ENCODE data around the gene ATP9A.
"Not testable (repeated sequence)": the region's sequence is repeated elsewhere in the genome, so short reads cannot be mapped to it uniquely, and the experiment has no call there.

ATP9A gene

DNA sequence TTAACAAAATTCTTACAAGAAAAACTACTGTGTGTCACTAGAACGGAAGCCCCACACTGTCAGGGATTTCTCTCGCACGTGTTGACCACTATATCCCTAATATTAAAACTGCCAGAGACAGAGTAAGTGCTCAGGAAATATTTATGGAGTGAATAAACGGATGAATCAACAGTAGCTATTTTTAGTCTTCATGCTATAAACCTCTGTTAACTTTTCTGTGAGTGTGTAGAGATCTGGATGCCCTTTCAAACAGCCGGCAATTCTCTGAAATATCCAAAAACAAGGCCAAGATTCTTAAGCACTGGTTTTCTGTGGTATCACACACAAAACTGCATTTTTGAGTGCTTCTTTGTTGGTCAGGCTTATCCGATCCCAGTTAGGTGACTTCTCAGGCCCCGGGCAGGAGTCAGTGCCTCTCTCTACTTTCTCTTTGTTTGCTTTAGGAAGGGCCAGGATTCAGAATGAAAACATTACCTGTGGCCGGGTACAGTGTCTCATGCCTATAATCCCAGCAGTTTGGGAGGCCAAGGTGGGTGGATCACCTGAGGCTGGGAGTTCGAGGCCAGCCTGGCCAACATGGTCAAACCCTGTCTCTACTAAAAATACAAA is 15.7 kb downstream of the ATP9A start:
- DNase-seq, result no peak

DNA sequence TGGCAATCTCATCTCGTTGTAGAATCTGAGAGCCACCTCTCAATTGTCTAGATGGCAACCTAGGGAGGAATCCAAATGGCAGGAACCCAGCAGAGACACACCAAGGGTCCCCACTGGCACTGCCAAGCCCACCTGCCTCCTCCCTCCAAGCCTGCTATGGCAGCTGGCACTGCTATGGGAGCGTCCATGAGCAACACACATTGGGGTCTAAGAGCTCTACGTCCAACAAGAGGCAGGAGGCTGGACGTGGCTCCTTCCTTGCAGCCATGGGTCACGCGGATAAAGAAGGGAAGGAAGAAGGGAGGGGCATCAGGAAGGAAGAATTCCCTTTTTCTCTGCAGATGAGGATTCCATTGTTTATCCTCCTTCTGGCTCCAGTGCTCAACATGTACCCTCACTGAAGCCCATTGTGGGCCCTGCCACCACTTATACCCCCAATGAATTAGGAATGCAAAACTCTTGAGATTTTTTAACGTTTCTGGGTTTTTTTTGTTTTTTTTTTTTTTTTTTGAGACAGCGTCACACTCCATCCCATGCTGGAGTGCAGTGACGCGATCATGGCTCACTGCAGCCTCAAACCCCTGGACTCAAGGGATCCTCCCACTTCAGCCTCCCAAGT is 17.3 kb downstream of the ATP9A start:
- DNase-seq, result no peak

DNA sequence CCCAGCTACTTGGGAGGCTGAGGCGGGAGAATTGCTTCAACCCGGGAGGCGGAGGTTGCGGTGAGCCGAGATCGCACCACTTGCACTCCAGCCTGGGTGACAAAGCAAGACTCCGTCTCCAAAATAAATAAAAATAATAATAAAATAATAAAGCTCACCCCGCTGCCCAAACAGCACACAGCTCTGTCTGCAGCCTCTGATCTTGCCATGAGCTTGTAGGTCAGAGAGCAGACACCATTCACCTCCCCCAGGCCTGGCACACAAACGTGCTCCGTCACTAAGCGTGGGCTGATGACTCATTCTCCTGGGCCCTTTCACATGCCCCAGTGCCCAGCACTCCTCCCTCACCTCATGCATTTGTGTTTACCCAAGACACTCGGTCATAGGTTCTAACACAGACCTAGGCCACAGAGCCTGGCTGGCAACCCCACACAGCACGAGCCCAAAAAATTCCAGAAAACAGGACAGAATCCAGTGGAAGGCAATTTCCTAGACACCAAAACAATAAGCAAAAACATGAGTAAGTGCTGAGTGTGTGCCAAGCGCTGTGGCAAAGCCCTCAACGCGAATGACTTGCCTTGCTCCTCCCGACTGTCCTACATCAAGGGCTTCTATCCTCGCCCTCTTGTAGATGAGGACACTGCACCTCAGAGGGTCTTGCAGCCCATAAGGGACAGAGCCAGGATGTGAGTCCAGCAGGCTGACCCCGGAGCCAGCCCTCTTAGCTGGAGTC is 18.0 kb downstream of the ATP9A start:
- DNase-seq, result no peak

DNA sequence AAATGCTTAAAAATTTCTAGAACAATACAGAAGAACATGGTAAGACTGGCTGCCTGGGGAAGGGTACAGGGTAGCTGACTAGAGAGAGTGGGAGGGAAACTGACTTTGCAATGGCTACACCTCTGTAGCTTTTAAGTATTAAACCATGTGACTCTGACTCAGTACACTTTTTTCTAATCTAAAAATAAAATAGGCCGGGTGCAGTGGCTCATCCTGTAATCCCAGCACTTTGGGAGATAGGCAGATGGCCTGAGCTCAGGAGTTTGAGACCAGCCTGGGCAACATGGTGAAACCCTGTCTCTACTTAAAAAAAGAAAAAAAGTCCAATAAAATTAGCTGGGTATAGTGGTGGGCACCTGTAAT is 18.5 kb downstream of the ATP9A start:
- DNase-seq, result no peak

DNA sequence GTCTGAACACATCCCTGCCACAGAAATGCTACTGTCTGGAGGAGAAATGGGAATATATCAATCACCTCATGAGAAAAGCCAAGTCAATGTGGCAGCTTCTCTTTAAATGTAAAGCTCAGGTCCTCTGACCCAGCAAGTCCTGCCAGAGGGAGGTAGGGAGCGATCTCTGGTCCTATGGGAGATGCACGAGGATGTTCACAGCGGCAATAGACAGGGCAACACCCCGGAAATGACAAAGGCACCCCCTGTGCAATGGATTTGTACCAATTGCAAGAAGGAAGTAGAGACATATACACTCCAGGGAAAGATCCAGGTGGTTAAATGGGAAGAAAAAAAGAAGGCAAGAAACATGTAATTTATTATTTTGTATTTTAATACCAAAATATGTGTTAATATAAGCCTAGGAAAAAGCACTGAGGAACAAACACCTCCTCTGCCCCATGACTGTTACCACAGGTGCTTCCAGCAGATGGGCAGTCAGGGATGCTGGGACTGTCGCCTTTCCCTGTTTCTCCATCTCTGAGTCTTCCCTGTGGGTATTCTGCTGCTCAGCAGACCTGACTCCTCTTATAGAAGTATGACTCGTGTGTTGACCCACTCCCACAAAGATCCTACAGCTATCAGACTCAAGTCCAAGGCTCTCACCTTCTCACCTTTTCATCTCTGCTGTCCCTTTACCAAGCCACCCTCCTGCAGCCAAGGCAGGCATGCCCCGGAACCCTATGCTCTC is 20.8 kb downstream of the ATP9A start:
- DNase-seq, result no peak

DNA sequence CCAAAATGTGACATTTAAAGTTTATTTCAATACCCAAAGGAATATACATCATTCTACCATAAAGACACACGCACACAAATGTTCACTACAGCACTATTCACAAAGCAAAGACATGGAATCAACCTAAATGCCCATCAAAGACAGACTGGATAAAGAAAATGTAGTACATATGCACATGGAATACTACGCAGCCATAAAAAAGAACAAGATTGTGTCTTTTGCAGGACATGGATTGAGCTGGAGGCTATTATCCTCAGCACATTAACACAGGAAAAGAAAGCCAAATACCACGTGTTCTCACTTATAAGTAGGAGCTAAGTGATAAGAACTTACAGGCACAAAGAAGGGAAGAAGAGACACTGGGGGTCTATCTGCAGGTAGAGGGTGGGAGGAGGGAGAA is 22.4 kb downstream of the ATP9A start:
- DNase-seq, result no peak

DNA sequence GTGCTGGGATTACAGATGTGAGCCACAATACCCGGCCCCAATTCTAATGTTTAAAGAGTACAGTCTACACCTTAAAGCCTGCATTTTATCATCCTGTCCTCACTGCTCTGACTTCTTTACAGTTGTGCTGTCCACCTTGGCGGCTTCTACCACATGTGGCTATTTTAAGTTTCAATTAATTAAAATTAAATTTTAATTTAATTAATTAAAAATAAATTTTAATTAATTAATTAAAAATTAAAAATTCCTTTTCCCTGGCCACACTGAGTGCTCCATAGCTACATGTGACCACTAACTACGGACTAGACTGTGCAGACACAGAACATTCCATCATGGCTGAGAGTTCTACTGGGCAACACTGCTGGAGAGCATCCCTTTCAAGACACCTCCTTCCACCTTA is 27.4 kb downstream of the ATP9A start:
- DNase-seq, result no peak

DNA sequence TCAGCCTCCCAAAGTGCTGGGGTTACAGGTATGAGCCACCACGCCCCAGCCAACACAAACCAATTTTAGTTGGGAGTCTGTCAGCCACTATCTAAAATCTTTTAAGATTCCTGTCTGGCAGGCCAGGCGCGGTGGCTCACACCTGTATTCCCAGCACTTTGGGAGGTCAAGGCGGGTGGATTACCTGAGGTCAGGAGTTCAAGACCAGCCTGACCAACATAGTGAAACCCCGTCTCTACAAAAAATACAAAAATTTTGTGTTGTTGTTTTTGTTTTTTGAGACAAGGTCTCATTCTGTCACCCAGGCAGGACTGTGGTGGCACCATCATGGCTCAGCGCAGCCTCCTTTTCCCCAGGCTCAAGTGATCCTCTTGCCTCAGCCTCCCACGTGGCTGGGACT is 27.9 kb downstream of the ATP9A start:
- DNase-seq, result not testable (repeated sequence)

DNA sequence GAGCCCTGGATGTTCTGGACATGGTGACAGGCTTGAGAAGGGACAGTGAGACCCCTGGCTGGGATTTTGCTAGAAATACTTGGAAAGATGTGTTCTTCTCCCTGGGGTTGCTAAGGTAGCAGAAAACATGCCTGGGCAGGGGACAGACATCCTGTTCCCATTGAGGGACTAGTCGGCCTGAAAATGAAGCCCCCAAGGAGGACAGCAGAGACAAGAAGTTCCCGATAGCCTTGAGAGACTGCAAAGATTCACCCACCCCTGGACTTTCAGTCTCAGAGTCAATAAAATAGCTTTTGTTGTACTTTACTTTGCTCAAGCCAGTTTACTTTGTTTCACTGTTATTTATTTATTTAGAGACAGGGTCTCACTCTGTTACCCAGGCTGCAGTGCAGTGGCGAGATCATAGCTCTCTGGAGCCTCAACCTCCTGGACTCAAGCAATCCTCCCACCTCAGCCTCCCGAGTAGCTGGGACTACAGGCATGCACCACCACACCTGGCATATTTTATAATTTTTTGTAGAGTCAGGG is 28.4 kb downstream of the ATP9A start:
- DNase-seq, result no peak

DNA sequence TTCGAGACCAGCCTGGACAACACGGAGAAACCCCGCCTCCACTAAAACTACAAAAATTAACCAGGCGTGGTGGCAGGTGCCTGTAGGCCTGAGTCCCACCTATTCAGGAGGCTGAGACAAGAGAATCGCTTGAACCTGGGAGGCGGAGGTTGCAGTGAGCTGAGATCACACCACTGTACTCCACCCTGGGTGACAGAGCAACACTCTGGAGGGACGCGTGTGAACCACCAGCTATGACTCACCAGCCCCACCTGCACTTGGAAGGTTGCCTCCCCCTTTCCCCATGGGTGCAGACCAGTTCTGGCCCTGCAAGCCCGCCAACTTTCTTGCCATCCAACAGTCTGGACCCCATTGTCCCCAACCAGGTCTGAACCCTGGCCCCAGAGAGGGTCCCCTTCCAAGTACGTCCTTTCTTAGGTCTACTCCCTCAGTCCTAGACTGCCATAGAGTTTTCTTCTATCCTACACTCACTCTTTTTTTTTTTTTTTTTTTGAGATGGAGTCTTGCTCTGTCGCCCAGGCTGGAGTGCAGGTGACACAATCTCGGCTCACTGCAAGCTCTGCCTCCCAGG is 29.2 kb downstream of the ATP9A start:
- no peak for DNase-seq

DNA sequence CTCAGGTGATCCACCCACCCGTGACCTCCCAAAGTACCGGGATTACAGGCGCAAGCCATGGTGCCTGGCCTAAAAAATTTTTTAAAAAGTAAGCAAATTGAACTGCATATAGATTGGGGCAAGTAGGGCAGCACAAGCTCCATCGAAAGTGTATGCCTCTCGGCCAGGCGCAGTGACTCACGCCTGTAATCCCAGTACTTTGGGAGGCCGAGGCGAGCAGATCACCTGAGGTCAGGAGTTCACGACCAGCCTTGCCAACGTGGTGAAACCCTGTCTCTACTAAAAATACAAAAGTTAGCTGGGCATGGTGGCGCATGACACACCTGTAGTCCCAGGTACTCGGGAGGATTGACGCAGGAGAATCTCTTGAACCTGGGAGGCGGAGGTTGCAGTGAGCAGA is 29.9 kb downstream of the ATP9A start:
- DNase-seq, result not testable (repeated sequence)

DNA sequence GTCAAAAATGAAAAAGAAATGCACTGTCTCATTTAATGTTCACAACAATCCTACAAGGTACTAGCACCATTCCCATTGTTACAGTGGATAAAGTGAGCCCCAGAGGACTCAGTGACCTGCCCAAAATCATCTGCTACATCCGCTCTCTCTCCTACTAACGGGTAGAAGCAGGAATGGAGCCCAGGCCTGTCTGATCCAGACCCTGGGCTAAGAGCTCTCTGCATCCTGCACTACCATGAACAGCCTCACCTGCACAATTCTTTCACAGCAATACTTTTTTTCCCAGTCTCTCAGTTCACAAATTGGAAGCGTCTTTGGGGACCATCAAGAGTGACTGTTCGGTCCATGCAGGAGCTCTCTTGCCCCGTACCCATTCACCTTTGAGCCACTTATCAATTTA is 31.2 kb downstream of the ATP9A start:
- DNase-seq, result no peak

DNA sequence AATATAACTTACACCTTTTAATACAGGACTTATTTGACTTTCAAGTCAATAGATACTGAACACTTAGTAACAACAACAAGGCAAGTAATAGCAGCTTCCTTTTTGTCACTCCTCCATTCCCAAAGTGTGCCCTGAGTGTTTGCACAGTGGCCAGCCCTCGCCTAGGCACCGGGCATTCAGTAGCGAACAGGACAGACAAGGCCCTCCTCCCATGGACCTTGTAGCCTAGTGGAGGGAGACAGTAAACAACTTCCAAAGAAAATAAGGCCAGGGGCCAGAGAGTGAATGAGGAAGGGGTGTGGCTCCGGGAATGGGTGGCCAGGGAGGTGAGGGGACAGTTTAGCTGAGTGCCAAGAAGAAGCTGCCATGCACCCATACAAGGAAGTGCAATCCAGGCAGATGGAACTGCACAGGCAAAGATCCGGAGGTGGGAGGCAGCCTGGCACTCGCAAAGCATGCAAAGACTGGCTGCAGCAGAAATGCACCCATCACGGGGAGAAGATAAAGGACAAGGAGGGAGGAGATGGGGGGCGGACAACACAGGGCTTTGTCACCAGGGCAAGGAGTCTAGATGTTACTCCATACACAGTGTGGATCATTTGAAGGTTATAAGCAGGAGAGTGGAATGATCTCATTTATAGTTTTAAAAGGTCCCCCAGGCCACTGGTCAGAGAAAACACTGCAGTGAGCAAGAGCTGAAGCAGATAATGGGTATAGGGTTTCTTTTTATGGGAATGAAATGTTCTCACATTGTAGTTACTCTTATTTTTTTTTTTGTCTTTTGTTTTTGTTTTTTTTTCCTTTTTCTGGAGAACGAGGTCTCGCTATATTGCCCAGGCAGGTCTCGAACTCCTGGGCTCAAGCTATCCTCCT is 32.2 kb downstream of the ATP9A start:
- no peak for DNase-seq

DNA sequence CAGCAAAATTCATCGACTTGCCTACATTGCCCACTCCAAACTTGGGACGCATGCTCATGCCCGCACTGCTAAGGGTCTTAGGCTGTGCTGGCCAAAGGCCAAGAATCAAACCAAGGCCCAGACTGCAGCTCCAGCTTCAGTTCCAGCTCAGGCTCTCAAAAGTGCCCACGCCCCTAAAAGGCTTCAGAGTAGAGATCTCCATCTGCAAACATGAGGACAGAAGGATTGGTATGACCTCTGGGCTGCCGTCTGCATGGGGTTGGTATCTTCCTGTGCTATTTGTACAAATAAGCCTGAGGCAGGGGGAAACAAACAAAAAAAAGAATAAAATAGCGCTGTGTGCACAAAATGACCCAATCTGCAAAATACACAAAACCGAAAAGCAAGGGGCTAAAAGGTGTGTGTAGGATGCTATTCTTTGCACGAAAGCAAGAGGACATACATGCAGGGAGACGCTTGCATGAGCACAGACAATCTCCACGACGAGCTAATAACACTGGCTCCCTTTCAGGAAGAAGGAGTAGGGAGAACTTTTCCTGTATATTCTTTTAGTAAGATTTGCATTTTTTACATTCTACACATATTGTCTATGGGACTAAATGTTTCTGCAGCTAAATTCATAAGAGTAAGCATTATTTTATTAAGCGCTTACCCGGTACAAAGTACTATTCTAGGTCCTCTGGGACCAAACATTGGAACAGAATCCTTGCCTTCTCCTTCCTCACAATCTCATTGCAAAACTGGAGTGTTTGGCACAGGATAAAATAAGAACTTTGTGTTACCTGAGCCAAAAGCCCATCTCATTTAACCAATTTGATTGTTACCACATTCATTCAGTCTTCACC is 33.1 kb downstream of the ATP9A start:
- DNase-seq, result no peak

DNA sequence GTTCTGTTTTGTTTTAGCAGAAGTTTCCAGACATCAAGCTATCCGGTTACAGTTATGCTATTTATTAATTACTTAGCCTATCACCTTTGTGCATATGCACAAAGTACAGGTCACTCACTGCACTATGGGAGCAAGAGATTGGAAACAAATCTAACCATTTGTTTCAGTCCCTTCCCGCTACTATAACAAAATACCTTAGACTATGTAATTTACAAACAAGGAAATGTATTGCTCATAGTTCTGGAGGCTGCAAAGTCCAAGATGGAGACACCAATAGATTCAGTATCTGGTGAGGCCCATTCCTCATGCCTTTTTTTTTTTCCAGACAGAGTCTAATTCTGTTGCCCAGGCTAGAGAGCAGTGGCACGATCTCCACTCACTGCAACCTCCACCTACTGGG is 35.1 kb downstream of the ATP9A start:
- DNase-seq, result no peak

DNA sequence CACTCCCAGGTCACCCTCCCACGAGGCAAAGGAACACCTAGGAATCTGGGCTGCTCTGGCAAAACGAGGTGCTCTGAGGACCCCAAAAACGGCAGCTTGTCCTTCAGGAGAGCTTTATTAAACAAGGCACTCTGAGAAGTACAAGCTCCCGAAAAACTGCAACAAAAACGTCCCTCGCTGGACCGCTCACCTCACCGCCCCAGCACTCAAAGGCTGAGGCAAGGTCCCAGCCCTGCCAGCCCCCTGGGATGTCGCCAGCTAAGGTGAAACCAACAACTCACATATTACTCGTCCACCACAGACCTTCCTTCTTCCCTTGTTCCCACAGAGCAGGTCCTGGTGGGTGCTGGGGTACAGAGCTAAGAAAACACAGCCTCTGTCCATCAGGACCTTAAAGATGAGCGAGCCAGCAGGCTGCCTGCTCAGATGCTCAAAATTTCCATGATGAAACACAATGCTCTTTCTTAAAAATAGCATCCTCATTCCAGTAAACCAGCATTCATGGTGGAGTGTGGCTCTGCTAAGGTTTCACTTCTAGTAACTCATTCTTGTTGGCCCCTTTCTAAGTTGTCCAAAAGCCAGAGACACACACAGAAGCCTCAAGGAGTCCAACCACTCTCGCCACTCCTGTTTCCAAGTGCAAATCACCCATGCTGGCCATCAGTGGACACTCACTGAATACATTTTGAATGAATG is 35.9 kb downstream of the ATP9A start:
- DNase-seq, result no peak

DNA sequence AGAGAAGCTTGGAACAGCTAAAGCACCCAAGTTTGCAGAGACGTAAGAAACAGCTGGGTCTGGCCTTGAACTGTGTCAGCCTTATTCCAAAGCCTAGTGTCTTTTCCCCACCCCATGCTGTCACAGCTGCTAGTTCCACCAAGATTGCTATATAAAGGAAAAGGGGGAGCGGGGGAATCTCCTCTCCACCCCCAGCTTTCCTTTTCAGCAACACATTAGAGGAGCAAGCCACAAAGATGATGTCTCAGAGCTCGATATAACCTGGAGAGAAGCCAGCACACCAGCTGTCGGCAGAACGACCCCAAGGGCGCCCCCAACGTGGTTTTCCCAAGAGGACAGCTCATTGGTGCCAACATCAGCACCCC is 36.5 kb downstream of the ATP9A start:
- DNase-seq, result no peak

DNA sequence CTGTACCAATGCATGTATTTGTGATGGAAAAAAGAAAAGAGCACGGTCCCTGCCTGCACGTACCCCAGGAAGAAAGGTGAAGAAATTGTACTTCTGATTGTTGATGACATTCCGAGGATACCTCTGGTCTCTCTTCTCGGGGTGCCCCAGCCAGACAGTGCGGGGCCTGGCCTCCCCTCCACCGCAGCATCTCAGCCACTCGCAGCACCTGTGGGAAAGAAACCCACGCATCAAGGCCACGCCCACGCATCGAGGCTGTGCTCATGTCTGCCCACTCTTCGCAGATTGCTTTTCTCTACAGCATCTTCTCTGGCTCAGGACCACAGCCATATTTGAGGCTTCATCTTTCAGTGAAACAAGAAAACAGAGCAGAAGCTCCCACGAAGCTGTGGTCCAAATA is 38.4 kb downstream of the ATP9A start:
- DNase-seq, result no peak

DNA sequence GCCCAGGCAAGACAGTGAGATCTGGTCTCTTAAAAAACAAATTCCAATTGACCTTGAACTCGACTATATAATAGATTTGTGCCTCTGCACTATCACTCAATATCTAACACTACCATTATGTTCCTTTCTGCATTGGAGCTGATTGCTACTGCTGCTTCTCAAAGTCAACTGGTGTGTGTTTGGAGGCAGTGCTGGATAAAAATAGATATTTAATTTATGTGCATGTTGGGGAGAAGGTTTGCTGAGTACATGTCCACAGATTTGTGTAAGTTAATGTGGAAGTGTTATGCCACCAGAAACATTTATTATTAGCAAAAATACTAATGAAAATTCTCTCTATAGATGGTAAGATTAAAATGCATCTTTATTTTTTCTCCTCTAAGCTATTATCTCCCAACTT is 39.5 kb downstream of the ATP9A start:
- no peak for DNase-seq

DNA sequence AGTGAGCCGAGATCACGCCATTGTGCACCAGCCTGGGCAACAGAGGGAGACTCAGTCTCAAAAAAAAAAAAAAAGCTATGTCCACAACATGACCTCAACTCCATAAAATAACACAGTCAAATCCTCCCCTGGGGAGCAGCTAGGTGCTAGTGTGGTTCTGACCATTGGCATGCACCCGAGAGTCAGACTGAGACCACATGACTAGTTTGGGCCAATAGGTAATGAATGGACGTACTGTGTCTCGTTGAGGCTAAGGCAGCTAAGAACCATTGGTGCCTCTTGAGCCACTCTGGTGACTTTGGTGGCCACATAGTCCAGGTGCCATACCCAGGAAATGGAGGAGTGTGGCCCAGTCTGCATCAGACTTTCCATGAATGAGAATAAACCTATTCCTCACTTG is 40.3 kb downstream of the ATP9A start:
- no peak for DNase-seq

Measured in activated CD8-positive, alpha-beta memory T cell treated with anti-CD3 and anti-CD28 coated beads for 24 hours (primary cell).